ENCODE data around the gene MC2R.

DNA sequence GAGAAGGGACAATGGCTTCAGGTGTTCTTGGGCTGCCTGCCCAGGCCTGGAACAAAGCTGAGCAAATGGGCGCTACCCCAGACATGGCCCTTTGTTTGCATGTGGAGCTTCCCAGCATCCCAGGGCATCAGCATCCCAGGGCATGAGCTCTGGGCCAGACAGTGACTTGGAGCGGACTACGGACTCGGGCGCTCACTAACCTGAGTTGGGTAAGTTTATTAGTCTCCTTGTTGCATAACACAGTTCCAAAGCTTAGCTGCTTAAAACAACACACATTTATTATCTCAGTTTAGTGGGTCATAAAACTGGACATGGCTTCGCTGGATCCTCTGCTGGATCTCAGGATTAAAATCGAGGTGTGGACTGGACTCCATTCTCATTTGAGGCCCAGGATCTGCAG is 35.8 kb downstream of the MC2R start:
- TF ChIP-seq POLR2AphosphoS5 (IDR thresholded peaks at IDR 0.05): no peak
- TF ChIP-seq, protein P1, sequence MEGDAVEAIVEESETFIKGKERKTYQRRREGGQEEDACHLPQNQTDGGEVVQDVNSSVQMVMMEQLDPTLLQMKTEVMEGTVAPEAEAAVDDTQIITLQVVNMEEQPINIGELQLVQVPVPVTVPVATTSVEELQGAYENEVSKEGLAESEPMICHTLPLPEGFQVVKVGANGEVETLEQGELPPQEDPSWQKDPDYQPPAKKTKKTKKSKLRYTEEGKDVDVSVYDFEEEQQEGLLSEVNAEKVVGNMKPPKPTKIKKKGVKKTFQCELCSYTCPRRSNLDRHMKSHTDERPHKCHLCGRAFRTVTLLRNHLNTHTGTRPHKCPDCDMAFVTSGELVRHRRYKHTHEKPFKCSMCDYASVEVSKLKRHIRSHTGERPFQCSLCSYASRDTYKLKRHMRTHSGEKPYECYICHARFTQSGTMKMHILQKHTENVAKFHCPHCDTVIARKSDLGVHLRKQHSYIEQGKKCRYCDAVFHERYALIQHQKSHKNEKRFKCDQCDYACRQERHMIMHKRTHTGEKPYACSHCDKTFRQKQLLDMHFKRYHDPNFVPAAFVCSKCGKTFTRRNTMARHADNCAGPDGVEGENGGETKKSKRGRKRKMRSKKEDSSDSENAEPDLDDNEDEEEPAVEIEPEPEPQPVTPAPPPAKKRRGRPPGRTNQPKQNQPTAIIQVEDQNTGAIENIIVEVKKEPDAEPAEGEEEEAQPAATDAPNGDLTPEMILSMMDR (IDR thresholded peaks at IDR 0.05): no peak

All from esophagus muscularis mucosa (tissue), 3 donors.